ENCODE data around the gene TMEM255B.

Gene TMEM255B

GRCh38 chr13:113838711-113839201 lies 79.7 kb downstream of the TMEM255B start:
- DNase-seq, result no peak

DNA sequence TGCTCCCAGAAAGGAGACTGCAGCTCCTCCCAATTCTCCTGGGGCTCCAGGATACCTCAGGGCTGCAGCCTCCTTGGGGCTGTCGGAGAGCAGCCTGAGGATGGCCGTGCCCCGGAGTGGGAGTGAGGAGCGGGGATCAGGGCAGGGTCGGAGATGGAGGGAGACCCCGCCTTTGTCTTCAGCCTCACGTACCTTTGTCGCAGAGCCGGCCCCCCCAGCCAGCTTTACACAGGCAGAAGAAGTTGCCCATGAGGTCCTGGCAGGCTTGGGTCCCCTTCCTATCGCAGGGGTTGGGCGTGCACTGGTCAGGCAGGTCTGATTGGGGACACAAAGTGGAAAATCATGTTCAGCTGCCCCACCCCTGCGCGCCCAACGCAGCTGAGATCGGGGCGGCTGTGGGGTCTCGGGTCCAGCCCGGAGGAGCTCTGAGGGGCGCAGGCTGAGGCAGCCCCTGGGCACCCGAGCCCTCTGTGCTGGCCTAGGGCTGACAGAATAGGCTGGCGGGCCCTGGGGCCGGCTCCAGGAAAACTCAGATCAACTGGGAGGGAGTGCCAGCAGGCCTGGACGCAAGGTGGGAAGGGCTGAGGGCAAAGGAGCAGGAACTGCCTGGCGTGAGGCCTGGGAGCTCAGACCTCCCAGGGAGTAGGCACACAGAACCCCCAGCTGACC lies 80.6 kb downstream of the TMEM255B start:
- DNase-seq, result no peak

DNA sequence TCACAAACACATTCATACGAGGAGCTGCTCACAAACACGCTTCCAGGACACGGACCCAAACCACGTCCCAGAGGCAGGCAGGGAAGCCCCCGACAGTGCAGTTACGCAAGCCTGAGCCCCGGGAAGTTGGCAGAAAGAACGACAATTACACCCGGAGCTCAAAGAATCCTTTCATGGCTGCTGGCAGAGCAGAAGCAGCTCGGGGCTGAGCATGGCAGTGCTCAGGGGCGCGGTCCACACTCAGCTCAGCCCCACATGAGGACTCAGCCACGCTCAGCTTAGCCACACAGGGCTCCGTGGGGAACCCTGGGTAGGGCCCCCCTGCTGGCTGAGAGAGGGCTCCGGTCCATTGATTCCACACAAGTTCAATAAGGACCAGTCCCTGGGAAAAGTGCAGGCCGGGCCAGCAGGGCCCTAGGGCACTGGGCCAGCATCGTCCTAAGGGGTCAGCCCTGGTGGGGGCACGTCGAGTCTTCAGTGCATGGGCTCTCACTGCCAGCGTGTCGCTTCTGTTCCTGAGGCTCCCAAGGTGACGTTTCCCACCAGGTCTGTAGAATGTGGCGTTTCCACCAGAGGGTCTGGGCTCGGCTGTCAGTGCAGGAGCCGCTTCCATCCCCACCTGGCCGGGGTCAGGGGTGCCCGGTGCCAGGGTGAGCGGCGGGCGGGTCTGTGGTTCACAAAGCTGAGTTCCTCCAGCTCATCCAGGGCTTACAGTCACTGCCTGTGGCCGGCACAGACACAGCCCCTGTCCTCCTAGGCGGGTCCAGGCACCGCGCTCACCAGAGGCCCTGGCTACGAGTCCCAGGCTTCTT lies 81.7 kb downstream of the TMEM255B start:
- DNase-seq, result no peak

DNA sequence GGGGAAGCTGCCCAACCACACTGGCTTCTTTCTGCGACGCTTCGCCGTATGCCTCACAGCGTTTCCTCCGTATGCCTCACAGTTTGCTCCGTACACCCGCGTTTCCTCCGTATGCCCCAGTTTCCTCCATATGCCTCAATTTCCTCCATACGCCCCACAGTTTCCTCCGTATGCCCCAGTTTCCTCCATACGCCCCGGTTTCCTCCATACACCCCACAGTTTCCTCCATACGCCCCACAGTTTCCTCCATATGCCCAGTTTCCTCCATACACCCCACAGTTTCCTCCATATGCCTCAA lies 82.3 kb downstream of the TMEM255B start:
- no peak for DNase-seq

GRCh38 chr13:113842336-113843062 lies 83.5 kb downstream of the TMEM255B start:
- DNase-seq, result no peak

DNA sequence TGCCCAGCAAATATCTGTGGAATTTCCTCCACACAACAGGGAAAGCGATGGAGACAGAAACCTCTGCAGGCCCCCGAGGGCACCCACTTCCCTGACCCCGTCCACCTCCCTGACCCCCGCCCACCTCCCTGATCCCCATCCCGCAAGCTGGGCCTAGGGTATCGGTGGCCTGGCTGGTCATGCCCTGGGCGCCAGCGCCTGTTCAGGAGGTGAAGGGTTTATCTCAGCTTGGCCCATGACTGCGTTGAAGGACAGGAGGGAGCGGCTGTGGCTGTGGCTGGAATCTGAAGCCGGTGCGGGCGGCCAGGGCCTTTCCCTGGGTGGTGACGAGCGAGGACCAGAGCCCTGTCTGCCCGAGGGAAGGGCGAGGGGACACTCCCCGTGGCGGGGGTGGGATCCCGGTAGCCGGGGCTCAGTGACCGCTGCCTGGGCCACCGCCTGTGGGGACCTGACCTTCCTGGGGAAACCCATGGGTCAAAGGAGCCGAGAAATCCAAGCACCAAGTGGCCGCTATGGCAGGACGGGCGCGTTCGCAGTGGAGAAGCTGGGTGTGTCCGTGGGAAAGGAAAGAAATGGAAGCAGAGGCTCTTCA lies 84.1 kb downstream of the TMEM255B start:
- DNase-seq, result no peak

DNA sequence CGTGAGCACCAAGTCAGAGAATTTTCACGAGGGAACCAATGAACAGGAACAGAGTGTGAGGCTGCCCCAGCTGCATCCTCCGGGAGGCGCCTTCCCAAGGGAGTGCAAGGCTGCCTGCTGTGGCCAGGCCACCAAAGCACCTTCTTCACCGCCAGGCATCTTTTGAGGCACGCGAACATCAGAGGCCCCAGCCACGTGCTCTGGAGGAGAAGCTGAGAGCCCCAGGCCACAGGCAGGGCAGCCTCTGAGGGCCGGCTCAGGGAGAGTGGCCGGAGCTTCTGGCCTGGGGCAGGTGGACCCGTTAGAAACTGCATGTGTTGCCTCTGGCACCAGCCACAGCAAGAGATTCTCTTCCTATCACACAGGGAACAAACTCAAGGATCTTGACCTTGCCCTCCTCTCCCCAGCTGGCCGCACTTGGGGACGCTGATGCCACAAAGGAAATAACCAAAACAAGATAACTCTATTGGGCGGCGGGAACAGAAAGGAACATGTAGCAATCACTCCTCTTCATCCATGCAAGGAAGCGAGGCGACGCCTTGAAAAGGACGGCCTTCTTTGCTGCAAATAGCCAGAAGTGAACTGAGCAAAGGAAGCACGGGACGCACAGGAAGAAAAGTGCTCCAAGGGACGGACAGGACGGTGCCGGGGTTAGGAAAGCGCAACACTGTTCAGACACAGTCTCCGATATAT lies 85.0 kb downstream of the TMEM255B start:
- DNase-seq, result no peak

DNA sequence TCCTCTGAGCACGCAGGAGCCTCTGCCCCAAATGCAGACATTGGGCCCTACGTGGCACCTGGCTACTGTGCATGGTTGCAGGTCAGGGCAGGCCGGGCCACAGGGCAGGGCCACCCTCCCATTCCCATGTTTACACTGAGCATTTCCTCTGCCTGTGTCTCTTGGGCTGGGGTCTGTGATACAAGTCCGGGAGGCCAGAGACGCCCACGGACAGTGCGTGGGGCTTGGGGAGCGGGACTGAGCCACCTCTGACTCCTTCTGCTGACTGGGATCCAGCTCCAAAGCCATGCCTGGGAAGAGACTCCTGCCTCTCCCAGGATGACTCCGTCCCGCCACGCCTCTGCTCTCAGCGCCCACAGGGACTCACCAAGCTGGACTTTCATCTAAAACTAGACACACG lies 86.0 kb downstream of the TMEM255B start:
- DNase-seq, result no peak

DNA sequence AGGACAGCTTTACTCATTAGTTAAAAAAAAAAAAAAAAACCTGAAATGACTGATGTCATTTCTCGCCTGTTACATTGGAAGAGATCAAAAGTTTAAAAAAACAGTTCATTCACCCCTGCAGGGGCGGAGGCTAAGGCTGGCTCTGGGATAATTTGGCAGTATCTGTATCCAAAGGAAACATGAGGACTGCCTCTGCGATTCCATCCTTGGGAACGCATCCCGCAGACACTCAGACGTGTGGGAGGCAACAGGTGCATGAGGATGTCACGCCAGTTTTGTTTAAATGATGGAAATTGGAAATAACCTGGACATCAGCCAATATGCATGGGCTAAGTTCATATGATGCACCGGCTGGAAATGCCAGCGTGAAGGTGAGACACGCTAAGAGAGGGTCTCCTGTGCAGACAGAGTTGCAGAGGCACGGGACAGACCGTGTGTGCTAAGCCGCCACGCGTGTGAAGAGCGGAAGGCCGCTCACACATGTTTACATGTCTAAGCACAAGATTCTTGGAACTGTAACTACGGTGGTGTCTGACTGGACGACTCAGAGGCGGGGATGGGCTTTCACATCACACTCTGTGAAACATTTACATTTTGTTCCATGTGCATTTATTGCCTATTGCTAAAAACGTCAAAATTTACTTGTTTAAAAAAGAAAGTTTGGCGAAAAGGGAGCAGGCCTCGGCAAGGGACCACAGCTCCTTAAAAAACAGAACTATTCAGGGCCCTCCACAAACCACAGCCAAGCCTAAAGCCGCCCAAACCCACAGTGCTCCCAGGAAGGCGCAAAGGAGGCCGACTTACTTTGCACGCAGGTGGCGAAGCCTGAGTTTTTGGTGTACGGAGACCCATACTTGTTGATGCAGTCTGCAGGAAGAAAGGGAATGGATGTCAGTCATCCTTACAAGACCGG lies 87.0 kb downstream of the TMEM255B start:
- no peak for DNase-seq

DNA sequence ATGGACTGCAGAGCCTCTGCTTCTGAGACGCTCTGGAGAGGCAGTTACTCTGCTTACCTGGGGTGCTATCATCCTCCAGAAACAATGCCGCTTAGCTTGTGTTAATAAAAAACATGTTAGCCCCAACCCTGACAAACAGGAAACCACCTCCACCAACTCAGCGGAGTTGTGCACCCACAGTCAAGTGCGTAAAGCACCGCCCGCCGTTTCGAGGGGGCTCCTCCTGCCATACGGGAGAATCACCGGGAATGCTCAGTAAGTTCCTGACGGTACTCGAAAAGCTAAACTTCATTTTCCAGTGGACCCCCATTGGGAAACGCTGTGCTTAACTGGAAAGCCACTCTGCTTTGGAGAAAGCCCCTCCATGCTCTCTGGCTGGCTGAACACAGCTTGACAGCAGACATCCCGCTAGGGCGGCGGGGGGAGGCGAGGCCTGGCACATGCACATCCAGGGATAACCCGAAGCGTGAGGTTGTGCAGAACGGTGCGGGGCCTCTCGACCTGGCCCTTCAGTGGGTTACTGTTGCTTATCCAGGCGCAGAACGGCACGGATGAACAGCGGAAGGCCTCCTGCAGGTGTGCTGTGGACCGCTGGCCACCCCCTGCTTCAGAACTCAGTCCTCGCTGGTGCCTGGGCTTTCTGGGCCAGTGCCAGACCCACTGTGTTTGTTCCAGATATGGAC lies 87.8 kb downstream of the TMEM255B start:
- DNase-seq, result no peak

- DNase-seq, result no peak
Measured at GRCh38 chr13:113848020-113848419, 89.0 kb downstream of the TMEM255B start.

GRCh38 chr13:113848431-113849260 lies 89.6 kb downstream of the TMEM255B start:
- no peak for DNase-seq

GRCh38 chr13:113849546-113849945 lies 90.5 kb downstream of the TMEM255B start:
- no peak for DNase-seq

GRCh38 chr13:113849981-113850721 lies 91.1 kb downstream of the TMEM255B start:
- DNase-seq, result no peak

- no peak for DNase-seq
Measured at GRCh38 chr13:113850722-113851479, 91.9 kb downstream of the TMEM255B start.

GRCh38 chr13:113851480-113851803 lies 92.4 kb downstream of the TMEM255B start:
- DNase-seq, result no peak

GRCh38 chr13:113851826-113852535 lies 93.0 kb downstream of the TMEM255B start:
- DNase-seq, result no peak
